ENCODE results near the gene HMSD. TPM values are rescaled to one million over a fixed set of nuclear protein-coding genes. Genes with fewer than 3 reads are reported as not detected.
A peak's percentile ranks its signal among the peaks of the same experiment; 100 is the strongest.

The HMSD gene
- total RNA-seq, 6 experiments from 2014 or later = 0.27 to 0.37 TPM; not detected in 4

DNA sequence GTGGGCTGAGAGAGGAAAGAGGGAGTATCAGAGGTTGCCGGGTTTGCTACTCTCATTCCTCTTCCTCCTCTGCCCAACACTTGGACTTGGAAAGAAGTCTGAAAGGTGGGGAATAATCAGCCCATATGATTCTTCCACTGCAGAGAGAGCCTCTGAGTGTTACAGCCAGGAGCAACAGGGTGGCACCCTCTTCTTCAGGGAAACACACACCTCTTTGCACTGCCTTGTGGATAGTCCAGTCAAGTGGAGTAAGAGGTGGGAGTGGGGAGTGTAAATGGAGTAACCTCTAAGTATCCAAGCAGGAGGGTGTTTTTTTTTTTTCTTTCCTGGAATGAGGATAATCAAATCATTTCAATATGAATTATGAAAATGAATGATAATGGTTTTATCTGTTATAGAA is 11.8 kb downstream of the HMSD start:
- no peaks in the 10 kb centered on the region for H3K36me3 ChIP-seq
- H3K27ac ChIP-seq = no peak overlapping the region
- no peak overlapping the region for H3K4me3 ChIP-seq
- 100% methylated on average over 1 of the region's 1 CpG for WGBS (ENCODE audit: insufficient coverage, low coverage, low lambda C conversion rate, missing lambda C conversion rate)
- H3K9me3 ChIP-seq = no peaks in the 10 kb centered on the region
- TF ChIP-seq, protein P1, sequence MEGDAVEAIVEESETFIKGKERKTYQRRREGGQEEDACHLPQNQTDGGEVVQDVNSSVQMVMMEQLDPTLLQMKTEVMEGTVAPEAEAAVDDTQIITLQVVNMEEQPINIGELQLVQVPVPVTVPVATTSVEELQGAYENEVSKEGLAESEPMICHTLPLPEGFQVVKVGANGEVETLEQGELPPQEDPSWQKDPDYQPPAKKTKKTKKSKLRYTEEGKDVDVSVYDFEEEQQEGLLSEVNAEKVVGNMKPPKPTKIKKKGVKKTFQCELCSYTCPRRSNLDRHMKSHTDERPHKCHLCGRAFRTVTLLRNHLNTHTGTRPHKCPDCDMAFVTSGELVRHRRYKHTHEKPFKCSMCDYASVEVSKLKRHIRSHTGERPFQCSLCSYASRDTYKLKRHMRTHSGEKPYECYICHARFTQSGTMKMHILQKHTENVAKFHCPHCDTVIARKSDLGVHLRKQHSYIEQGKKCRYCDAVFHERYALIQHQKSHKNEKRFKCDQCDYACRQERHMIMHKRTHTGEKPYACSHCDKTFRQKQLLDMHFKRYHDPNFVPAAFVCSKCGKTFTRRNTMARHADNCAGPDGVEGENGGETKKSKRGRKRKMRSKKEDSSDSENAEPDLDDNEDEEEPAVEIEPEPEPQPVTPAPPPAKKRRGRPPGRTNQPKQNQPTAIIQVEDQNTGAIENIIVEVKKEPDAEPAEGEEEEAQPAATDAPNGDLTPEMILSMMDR (IDR thresholded peaks at IDR 0.05) = no peak
- no peak for TF ChIP-seq POLR2A (IDR thresholded peaks at IDR 0.05)
- H3K27me3 ChIP-seq = no peaks in the 10 kb centered on the region
- intact Hi-C loops (cut with DNase I) = no loop called here
- DNase-seq (no peak), ATAC-seq (no peak)
- peaks cover 0 to 25% (median 11%) of the 10 kb centered on the region in 4 donors for H3K4me1 ChIP-seq

DNA sequence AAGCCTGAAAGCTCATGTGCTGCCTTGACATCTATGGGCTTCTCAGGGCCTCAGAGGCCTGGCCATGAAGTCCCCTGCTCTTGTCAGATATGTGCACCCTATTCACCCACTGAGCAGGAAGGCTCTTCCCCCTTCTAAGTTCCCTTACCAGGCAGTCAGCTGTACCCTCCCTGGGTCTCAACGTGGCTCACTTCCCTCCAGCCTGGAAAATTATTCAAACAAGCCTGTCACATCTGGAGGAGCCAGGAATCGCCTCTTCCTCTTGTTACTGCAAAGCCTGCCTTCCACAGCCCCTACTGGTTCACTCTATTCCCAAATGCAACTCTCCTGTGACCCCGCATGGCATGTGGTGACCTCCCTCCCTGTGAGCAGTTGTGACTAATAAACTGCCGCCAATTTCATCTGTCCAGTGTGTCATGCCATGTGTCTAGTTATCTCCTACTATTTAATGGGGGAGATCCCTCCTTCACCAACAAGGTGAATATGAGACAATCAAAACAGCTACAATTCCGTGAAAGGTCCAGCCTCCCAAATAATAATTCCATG is 12.4 kb downstream of the HMSD start:
- intact Hi-C loops (cut with DNase I) = no loop called here
- no peak overlapping the region for H3K4me3 ChIP-seq
- peaks cover 0 to 30% (median 11%) of the 10 kb centered on the region in 4 donors for H3K4me1 ChIP-seq
- DNase-seq (no peak), ATAC-seq (no peak)
- H3K27me3 ChIP-seq = no peaks in the 10 kb centered on the region
- H3K36me3 ChIP-seq = no peaks in the 10 kb centered on the region
- no peaks in the 10 kb centered on the region for H3K9me3 ChIP-seq
- no peak for TF ChIP-seq POLR2A (IDR thresholded peaks at IDR 0.05)
- TF ChIP-seq, protein P1 (IDR thresholded peaks at IDR 0.05) = no peak
- WGBS (ENCODE audit: insufficient coverage, low coverage, low lambda C conversion rate, missing lambda C conversion rate) = 70% methylated on average over 5 of the region's 5 CpGs
- H3K27ac ChIP-seq = no peak overlapping the region

DNA sequence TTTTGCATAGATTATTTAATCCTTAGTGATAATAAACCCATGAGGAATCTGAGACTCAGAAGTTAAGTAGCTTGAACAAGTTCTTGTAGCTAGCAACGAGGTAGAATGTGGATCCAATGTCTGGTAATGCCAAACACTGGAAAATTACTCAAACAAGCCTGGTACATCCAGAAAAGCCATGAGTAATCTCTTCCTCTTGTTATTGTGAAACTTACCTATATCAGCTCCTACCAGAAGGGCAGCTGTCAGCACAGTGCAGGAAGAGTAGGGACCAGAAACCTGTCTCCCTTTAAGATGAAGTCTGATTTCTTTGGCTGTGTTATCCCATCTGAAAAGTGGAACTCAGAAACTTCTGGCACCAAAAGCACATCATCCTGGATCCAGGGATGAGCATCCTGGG is 13.0 kb downstream of the HMSD start:
- 30% methylated on average over 1 of the region's 1 CpG for WGBS (ENCODE audit: insufficient coverage, low coverage, low lambda C conversion rate, missing lambda C conversion rate)

DNA sequence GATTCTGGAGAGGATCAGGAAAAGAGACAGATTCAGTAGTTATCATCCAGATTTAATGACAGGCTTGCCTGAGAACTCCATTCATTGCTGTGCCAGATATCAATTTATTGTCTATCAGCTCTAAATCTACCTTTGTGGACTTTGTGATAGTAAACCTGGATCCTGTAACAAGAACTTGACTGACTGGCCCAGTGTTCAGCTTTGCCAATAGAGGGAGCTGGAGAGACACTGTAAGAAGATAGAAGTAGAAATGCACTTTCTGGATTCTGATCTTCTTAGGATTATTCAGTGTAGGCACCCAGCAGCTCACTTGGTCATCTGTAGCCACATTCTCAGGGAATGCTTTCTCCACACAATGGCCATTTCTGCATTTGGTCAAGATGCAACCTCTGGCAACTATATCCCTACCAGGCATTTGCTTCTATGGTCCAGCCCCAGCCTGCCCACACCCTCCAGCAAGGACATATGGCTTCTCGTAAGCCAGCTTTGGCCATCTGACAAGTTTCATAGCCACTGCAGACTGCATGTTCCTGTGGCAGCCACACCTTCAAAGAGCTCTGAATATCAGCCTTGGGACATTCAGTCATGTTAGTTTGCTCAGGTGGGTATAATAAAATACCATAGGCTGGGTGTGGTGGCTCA is 14.6 kb downstream of the HMSD start:
- Histone ChIP-seq H3K36me3 (no peaks in the 10 kb centered on the region), H3K9me3 (no peaks in the 10 kb centered on the region), H3K27ac (peak overlapping the region; percentile 8 to 78 (median 37)), H3K4me1 (peaks cover 0 to 30% (median 11%) of the 10 kb centered on the region in 4 donors), H3K4me3 (no peak overlapping the region), H3K27me3 (no peaks in the 10 kb centered on the region)
- DNase-seq (peak in 1 of 3 donors; percentile 73), ATAC-seq (peak; percentile 86 to 92 (median 88))
- WGBS (ENCODE audit: insufficient coverage, low coverage, low lambda C conversion rate, missing lambda C conversion rate) = 44% methylated on average over 1 of the region's 1 CpG
- TF ChIP-seq, protein P1 (IDR thresholded peaks at IDR 0.05) = peak; percentile 85 to 92 (median 89)
- no peak for TF ChIP-seq POLR2A (IDR thresholded peaks at IDR 0.05)
- intact Hi-C loops (cut with DNase I) = no loop called here

More for the DNA sequence above, 13.0 kb downstream of the HMSD start:
- H3K4me1 ChIP-seq = peaks cover 0 to 30% (median 11%) of the 10 kb centered on the region in 4 donors
- intact Hi-C loops (cut with DNase I) = no loop called here
- peak in 1 of 4 donors; percentile 57 for ATAC-seq
- H3K27ac ChIP-seq = no peak overlapping the region
- H3K36me3 ChIP-seq = no peaks in the 10 kb centered on the region
- H3K9me3 ChIP-seq = no peaks in the 10 kb centered on the region
- no peak overlapping the region for H3K4me3 ChIP-seq
- TF ChIP-seq POLR2A (IDR thresholded peaks at IDR 0.05) = no peak
- TF ChIP-seq, protein P1 (IDR thresholded peaks at IDR 0.05) = no peak
- H3K27me3 ChIP-seq = no peaks in the 10 kb centered on the region
- DNase-seq = no peak
